ENCODE measurements around the gene H1-8.

The H1-8 gene

DNA sequence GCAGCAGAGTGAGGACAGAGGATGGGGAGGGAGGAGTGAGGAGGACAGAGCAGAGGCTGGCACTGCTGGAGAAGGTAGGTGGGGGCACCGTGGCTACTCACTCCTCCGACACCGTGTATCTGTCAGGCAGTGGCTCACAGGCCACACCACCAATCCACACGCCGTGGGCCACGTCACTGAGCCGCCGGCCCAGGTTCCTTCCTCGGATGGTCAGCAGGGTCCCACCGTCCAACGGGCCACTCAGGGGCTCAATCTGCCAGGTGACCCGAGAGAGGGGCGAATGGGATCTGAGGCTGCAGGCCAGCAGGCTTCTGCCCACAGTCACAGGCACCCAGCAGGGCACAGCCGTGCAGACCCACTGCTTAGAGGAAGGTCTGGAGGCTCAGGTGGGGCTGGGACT, 30.5 kb downstream of the H1-8 start:
- DNase-seq (ENCODE audit: low read depth, low spot score): no peak

- no peak for DNase-seq (ENCODE audit: low read depth, low spot score)
Observed at GRCh38 chr3:129574206-129574605, 31.2 kb downstream of the H1-8 start.

DNA sequence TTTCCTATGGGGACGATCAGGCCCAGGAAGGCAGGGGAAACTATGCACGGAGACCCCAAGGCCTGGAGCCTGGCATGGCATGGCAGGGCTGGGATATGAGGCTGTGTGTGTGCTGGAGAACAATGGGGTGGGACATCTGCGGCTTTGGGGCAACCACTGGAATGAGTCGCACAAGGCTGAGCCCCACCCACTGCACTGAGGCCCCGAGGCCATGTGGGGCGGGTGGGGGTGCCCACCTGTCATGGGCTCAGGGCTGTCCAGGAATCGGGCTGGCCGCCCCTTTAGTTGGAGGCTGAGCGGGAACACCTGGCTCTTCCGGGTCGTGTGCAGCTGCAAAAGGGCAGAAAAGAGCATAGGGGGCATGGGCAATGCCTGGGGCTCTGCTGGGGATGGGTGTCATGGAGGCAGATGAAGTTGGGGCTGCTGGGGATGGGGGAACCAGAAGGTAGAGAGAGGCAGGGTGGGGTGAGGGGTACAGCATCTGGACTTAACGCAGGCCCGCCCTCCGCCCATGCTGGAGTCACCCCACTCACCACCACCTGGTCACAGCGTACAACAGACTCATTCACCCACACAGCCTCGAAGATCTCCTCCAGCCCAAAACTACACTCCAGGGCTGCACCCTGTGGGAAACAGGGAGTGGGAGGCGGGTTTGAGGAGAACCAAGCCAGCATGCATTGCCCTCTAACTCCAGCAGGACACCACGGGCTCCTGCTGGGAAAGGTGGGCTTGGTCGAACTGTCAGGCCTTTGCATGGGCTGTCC, 32.4 kb downstream of the H1-8 start:
- no peak for DNase-seq (ENCODE audit: low read depth, low spot score)

DNA sequence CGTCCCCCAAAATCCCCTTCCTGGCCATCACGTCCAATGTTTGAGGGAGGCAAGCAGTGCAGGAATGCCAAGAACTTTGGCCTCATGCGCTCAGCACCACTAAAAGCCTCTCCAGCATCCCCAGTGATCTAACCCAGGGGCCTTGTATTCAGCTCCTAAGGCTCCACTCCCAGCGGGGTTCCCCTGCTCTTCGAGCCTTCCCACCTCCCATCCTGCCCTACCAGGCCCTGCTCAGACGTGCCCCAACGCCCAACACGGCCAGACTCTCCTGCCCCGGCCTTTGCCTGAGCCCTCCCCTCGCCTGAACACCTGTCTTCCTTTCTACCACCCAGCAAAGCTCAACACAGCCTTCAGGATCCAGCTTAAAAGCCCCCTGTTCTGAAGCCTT, 33.0 kb downstream of the H1-8 start:
- DNase-seq (ENCODE audit: low read depth, low spot score): no peak

DNA sequence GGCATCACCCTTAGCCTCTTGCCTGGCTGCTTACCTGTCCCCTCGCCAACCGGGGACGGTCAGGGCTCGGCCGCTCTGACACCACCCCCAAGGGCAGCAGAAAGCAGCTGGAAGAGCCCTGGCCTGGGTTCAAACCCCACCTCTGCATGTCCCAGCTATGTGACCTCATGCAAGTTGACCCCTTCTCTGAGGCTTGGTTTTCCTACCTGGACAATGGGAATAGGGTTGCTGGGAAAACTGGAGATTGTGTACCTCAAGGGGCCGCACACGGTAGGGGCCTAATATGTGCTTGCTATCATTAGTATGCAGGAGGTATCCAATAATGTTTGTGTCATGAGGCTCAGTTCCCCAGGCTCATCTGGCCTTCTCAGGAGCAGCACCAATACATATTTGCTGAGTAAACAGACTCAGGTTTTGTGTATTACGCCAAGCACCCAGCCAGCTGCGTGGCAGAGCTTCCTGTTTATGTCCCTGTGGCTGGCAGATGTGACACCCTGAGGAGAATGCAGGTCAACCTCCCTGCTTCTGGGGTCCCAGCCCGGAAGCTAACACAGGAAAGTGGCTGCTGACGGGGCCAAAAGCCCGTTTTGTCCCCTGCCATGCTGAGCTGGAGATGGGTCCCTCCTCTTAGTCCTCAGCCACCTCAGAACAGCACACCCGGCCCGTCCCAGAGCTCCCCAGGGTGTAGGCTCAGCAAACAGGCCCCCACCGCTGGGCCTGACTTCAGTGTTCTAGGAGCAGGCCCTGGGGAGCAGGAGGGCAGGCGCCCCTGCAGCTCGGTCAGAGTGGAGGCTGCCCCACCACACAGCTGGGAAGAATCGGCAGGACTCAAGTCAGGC, 33.8 kb downstream of the H1-8 start:
- no peak for DNase-seq (ENCODE audit: low read depth, low spot score)

DNA sequence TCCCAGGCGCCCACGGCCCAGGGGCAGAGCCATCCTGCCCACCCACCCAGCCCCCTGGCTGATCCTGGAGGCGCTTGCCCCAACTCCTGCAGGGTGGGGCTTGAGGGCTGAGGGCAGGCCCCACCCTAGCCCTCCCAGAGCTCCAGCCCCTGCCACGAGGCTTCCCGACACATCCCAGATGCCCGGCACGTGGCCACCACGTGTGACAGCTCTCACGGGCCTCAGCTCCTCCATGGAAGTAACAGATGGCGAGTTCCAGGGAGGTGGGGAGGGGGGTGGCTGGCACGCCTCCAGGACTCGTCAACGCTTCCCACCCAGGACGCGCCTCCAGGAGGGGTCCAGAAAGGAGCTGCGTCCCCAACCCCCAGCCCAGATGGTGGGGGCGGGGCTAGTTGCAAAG, 34.4 kb downstream of the H1-8 start:
- no peak for DNase-seq (ENCODE audit: low read depth, low spot score)

DNA sequence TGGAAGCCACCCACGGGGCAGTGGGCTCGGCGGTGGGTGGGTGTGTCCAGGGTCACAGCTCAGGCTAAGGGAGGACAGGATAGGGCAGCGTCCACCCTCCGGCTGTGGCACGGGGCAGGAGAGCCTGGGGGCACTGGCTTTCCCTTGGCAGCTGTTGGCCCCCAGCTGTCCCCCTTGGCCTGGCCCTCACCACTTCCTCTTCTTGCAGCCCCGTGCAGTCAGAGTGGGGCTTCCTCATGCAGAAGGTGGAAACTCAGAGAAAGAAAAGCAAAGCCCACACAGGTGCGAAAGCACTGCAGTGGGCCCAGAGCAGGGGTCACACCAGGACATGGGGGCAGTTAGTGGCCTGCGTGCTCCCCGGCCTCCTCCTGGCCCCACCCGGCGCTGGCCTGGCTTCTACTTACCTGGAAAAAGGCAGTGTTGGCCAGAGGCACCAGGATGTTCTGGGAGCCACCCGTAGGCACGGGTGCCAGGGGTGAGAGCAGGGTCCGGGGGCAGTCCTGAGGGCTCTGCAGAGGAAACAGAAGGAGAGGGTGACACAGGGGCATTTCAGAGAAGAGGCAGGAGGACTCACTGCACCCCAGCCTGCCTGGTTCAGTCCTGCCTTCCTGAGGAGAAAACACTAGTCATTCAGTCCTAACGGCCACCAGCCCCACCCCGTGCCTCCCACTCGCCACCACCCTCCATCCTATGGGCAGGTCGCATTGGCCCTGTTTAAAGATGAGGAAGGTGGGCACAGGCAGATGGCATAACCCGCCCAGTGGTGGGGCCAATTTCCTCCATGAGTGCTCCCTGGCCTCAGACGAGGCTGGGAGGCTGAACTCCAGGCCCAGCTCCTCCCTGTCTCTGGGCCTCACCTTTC, 35.2 kb downstream of the H1-8 start:
- DNase-seq (ENCODE audit: low read depth, low spot score): no peak

DNA sequence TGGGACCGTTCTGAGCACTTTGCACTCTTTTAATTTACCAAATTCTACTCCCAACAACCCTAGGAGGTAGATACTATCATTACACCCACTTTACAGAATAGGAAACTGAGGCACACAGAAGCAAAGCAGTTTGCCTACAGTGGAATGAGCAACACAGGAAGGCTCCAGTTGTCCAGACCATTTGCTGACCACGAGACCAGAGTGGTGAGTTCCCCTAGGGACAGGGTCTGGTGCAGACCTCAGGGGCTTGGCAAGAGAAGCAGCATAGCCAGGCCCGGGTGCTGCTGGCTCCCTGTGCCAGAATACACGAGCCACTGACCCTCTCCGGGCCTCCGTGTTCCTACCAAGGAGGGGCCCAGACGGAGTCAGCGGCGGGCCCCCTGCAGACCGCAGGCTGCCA, 37.0 kb downstream of the H1-8 start:
- no peak for DNase-seq (ENCODE audit: low read depth, low spot score)

- no peak for DNase-seq (ENCODE audit: low read depth, low spot score)
Observed at GRCh38 chr3:129581623-129582022, 38.6 kb downstream of the H1-8 start.

GRCh38 chr3:129582799-129583198, 39.8 kb downstream of the H1-8 start:
- DNase-seq (ENCODE audit: low read depth, low spot score): no peak

GRCh38 chr3:129583289-129583688, 40.3 kb downstream of the H1-8 start:
- DNase-seq (ENCODE audit: low read depth, low spot score): no peak

DNA sequence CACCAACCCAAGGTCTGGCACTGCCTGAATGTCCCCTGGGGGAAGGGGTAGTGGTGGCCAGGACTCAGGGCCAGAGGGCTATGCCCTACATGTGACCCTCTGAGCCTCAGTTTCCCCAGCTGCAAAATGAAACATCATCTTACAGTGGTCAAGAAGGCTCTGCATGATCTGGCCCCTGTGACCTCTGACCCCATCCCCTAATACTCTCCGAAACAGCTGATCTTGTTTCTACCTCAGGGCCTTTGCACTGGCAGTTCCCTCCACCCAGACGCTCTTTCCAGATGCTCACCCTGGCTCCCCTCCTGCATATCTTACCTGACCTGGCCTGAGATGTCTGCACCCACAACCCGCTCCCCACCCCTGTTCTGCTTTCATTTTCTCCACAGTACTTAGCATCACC, 41.7 kb downstream of the H1-8 start:
- DNase-seq (ENCODE audit: low read depth, low spot score): no peak

DNA sequence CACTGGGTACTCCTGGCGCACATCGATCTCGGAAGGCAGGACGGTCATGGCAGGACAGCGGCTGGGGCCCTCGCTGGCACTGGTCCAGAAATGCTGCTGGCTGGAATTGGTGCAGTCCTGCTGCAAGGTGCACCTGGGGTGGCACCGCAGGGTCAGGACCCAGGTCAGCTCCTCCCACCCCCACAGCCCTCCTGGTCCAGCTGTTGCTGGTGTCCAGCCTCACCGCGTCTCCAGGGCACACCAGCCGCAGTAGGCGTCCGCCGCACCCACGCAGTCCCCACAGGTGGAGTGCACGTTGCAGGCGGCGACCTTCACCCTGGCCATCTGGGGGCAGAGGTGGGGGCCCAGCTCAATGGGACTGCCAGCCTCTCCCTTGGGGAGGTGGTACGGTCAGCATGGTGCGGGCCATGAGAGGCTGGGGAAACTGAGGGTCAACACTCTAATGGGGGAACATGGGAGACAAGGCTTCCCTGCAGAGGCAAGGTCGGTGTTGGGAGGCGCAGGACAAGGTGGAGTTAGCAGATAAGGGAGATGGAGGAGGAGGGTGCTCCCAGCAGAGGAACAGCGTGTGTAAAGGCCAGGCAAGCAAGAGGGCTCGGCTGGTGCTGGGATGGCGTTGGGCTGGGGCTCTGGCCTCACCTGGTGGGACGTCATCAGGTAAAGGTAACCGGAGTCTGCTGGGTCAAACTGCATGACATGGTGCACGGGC, 43.1 kb downstream of the H1-8 start:
- DNase-seq (ENCODE audit: low read depth, low spot score): no peak

DNA sequence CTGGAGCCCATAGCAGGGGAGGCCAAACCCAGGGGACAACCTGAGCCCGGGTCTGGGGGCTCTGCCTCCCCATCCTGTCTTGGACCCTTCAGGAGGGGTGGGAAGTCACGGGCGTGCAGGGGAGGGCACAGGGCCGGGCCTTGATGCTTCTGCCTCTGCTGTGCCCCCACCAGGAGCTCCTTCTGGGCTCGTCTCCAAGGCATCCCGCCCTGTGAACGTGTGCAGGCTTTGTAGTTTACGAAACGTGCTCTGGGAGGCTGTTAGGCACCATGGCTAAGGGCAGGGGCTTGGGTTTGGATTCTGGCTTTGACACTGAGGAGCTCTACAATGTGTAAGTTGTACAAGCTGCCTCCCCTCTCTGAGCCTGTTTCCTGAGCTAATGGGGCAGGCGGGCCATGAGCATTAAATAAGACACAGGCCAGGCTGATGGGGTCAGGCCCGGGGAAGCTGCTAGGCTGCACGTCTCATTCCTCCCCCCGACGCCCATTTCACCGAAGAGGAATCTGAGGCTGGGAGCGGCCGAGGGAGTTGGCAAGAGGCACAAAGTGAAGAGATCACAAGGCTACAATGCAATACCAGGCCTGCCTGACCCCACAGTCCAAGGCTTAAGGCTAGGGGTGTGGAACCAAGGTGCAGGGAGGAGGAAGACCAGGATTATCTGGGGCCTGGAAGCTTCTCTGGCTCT, 43.9 kb downstream of the H1-8 start:
- DNase-seq (ENCODE audit: low read depth, low spot score): no peak

DNA sequence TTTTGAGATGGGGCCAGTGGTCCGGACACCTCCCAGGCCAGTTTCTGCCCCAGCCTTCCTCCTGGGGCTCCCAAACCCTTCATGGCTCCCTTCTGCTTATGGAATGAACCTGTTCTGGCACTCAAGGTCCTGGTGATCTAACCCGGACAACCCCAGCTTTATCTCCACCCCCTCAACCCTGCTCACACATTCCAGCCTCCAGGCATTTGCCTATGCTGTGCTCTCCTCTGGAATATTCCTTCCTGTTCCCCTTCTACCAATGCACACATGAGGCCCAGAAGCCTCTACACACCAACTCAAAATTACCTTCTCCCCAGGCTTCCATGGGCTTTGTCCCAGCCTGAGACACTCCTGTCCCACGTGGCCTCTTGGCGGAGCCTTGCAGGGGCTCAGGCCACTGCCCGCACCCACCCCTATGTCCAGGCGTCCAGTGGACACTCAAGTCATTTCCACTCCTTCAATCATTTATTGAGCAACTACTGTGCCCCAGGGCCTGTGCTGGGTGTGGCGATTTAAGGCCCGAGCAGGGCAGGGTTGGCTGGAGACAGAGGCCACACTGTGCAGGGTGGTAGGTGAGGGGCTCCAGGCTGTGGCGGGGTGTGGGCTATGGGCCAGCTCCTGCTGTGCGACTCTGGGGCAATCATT, 44.7 kb downstream of the H1-8 start:
- DNase-seq (ENCODE audit: low read depth, low spot score): no peak

DNA sequence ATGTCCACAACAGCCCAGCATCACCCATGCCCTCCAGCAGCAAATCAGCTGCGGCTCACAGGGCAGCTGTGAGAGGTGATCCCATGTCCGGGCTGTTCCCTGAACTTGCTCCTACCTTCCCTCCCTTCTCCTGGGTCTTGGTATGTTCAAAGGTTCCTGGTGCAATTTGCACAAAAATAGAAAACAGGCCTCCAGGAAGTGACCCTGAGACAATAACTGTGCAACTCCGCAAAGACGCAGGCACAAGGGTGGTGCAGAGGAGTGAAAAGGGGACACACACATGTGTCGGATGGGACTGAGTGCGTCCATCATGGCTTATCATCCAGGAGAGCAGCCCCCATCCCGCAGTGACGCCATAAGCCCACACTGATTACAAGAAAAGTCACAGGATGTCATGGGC, 47.2 kb downstream of the H1-8 start:
- DNase-seq (ENCODE audit: low read depth, low spot score): no peak

DNA sequence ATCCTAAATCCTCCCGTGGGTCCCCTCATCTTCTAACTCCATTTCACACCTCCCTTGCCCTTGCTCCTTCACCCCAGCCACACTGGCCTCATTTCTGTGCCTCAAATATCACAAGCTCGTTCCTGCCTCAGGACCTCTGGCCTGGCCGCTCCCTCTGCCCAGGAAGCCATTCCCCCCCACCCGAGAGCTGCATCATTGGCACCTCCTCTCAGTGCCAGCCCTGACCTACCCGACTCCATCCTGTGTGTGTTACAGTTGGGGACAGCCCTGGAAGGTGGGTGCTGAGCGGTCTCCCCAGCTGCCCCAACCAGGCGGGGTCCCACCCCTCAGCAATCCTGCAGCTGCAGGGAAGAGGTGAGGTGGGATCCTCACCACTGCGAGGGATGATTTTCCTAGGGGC, 49.0 kb downstream of the H1-8 start:
- no peak for DNase-seq (ENCODE audit: low read depth, low spot score)

DNA sequence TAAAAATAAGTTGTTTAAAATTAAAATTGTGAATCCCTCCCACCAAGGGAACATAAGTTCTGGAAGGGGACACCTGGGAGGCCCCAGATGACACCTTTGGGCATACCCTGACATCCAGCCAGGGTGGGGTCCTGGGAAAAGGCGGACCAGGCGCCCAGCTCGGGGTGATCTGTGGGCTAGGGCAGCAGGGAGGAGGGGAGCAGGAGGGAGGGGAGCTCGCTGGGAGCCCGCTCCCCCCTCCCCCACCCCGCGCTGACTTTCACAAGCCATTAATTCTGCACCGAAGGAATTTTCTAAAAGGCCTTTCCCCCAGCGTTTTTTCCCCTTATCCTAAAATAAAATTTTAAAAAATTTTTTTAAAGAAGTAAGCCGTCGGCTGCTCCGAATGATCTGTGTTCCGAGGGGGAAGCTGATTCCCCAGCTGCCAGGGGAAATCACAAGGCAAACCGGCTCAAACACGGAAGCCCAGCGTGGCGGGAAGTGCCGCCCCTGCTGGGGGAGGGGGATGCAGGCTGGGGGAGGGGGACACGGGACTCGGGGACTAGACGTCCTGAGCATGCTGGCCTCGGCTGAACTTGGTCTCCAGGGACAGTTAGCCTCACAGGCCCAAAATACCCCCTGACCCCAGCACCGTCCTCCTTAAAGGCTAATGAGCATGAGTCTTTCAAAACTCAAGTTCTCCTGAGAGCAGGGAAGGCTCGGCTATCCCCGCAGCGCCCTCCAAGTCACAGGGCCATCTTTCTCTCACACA, 49.6 kb downstream of the H1-8 start:
- no peak for DNase-seq (ENCODE audit: low read depth, low spot score)

DNA sequence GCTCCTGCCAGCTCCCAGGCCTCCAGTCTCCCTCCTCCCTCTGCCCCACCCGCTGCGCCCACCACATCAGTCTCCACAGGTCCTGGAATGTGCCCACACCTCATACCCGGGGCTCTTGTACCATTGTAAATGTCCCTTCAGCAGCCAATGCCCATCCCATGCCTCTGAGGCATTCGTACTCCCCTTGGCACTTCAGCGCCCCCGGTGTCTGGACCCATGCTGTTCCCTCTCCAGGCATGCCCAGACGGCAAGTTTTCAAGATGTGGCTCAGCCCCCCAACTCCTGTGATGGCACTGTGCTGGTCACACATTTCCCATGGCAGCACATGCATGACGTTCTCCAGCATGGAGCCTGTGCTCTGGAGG, 50.2 kb downstream of the H1-8 start:
- DNase-seq (ENCODE audit: low read depth, low spot score): no peak

Data from brain pericyte (primary cell).